Bone marrow (tissue), 2 donors: ENCODE data around the gene CAPN5.
"Not testable (repeated sequence)": the region's sequence is repeated elsewhere in the genome, so short reads cannot be mapped to it uniquely, and the experiment has no call there.

Source experiments
- DNase-seq, 2 donors: peaks; one replicate each; lab custom pipeline; 2025; lab: John Stamatoyannopoulos, UW

The CAPN5 gene

GRCh38 chr11:77084581-77085191 lies 17.9 kb downstream of the CAPN5 start:
- no peak for DNase-seq

DNA sequence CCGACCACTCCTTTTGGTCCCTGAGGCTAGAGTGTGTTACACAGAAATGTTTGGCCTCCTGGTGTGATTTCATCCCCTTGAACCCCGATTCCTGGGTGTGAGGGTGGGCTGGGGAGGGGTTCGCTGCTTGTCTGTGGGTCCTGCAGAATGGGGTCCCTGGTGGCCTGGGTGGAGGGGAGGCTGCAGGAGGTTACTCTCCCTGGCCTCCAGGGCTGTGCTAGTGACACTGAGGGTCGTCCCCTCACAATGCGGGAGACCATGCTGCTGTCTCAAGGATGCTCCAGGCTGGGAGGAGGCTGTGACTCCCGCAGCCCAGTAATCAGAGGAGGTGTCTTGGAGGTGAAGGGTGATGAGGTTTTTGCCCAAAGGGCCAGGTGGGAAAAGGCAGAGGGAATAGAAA lies 18.9 kb downstream of the CAPN5 start:
- no peak for DNase-seq

DNA sequence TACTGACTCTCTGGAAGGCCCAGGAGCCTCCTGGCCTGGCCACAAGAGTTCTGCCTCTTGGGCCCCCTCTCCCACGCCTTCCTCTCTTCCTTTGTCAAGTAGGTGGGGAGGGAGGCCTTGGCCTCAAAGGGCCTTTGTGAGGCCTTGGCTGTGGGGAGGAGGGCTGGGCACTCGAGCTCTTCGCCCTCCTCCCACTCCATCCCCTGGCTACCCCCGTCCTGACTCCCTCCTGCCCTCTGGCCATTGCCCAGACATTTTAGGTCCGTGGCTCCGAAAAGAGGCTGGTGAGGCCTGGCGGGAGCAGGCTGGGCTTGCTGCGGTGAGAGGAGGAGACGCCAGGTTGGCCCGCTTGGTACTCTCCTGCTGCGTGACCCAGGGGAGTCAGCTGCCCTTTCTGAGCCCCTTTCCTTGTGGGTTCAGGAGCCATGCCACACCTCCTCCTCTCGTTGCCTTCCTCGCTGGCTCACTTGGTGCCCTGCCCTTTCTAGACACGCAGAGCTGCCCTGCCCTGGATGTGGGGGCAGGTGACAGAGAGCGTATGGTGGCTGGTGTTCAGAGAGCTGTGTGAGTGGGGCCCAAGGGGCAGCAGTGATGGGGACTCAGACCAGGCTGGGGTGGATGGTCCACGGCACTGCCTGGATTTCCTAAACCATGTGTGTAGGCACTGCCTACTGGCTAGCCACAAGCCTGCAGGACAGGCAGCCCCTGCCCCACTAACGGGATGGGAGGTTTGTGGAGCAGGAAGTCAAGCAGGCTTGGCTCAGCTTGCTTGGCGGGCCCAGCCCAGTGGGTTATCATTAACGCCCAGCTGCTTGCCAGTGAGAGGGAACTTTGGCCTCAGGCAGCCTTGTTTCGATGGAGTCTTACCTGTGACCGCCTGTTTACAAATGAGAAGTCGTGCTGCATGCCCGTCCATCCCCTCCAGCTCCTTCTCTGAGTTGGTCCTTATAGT lies 20.0 kb downstream of the CAPN5 start:
- DNase-seq = no peak

GRCh38 chr11:77087723-77088225 lies 21.0 kb downstream of the CAPN5 start:
- no peak for DNase-seq

DNA sequence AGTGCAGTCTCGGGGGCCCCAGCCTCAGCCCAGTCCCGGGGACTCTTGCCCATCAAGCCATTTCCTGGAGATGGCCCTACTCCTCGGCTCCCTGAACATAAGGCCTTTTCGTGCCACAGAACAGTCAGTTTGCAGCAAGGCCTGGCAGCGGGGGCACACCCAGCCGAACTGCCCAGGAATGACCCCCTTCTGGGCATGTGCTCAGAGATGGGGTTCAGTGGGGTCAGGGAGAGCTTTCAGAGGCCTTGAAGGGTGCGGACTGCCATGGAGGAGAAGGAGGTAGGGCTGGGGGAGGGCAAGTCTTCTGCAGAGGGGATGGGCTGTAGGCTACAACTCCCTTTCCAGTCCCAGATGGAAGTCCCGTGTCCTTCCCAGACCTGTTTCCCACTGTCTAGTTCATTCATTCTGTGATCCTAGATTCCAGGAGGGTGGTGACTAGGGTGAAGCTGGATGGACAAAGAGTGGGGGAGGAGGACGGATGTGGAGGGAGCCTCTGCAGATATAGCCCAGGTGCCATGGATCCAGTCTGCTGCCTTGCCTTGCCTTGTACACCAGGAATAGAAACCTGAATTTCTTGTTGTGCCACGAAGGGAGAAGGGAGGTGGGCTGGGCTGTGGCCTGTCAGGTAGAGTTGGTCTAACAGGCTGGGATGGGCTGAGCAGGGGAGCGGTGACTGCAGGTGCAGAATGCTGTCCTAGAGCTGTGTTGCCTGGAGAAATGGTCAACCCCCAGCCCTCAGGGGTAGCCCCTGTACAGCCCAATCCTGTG lies 21.6 kb downstream of the CAPN5 start:
- DNase-seq = no peak

DNA sequence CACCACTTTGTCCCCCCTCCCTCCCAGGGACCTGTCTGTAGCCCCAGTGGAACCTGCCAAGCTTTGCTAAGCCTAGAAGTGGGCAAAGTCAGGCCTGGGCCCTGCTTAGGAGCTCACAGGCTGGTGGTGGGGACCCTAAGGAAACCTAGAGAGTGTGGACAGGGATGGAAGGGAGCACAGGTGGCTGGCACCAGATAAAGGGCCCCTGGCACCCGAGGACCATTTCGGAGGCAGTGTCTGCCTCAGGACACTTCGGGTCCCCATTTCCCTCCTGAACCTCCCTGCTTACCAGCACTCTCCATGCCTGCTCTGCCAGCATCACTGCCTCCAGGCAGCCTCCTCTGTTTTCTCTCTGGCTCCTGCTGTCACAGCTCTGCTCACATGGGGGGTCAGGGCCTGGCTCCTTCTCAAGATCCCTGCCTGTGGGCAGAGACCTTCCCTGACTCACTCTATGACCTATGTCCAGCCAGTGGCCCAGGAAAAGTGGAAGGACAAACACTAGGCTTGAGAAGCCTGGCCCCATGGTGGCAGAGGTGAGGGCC lies 22.3 kb downstream of the CAPN5 start:
- DNase-seq = no peak

GRCh38 chr11:77090046-77090372 lies 23.2 kb downstream of the CAPN5 start:
- DNase-seq = no peak

GRCh38 chr11:77090373-77091111 lies 23.8 kb downstream of the CAPN5 start:
- DNase-seq = no peak

- peak in 1 of 2 donors; percentile 66 for DNase-seq
Observed at GRCh38 chr11:77091146-77091940, 24.6 kb downstream of the CAPN5 start.

- no peak for DNase-seq
Observed at GRCh38 chr11:77092382-77092781, 25.6 kb downstream of the CAPN5 start.

DNA sequence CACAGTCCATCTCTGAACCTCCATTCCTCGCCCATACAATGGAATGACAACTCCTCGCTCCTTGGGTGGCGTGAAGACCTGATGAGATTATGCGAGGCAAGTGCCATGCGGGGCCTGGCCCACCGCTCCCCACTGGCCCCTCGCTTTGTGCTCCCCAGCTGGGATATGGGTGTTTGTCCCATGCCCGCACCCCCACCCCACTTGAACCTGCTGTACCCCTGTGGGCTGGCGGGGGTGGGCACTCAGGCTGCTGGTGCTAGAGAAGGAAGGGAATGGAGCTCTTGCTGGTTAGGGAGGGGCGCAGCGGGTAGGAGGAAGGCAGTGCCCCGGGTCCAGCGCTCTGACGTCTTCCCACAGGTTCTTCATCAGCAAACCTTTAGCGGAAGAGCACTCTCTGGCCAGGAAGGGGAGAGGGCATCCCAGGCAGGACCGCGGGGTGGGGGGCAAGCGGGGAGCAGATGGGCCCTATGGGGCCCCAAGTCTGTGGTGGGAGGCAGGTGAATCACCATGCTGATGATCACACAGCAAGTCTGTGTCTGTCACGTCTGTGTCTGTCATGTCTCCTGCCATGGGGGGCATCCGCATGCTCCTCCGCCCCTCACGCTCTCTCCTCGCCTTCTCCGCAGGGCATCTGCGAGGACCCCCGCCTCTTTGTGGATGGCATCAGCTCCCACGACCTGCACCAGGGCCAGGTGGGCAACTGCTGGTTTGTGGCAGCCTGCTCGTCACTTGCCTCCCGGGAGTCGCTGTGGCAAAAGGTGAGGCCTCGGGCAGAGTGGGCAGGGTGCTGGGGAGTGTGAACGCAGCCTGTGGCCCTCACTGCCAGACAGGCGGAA lies 26.5 kb downstream of the CAPN5 start:
- DNase-seq = no peak

- no peak for DNase-seq
Observed at GRCh38 chr11:77093987-77094840, 27.4 kb downstream of the CAPN5 start.

GRCh38 chr11:77094841-77095365 lies 28.1 kb downstream of the CAPN5 start:
- no peak for DNase-seq

- DNase-seq = no peak
Observed at GRCh38 chr11:77095551-77096490, 29.1 kb downstream of the CAPN5 start.

- no peak for DNase-seq
Observed at GRCh38 chr11:77096591-77097019, 29.8 kb downstream of the CAPN5 start.

- not testable (repeated sequence) for DNase-seq
Observed at GRCh38 chr11:77097180-77097579, 30.4 kb downstream of the CAPN5 start.
